K562 (cell line): Measurements from ENCODE around the gene PCDH12. TPM values are rescaled to one million over a fixed set of nuclear protein-coding genes. Genes with fewer than 3 reads are reported as not detected.

Experiments
- ETV5 ChIP-seq: sonication (generic); formaldehyde crosslinking; IDR thresholded peaks from 2 replicates; pipeline ENCODE4 v1.4.0; 2020; ENCODE audit warnings: low read depth, mild to moderate bottlenecking, missing genetic modification reagents
- GABPA ChIP-seq: fragments of 200-800 bp; sonication (Bioruptor generic); conservative IDR thresholded peaks from 2 replicates; pipeline ENCODE4 v1.6.1; 2016; ENCODE audit warnings: low read depth, missing genetic modification characterization, missing compliant biosample characterization
- HDAC1 ChIP-seq, 2 experiments: fragments of 450-650 bp; IDR thresholded peaks; 2 replicates each; pipeline ENCODE4 v1.6.1; 2016 to 2017; ENCODE audit warnings: inconsistent platforms in 1 of 2, mild to moderate bottlenecking in 1 of 2, moderate library complexity in 1 of 2
- IRF9 ChIP-seq: fragments of 450-650 bp; IDR thresholded peaks from 2 replicates; pipeline ENCODE4 v1.6.1; 2016; ENCODE audit warnings: missing biosample characterization, missing genetic modification characterization
- NELFE ChIP-seq: IDR thresholded peaks from 2 replicates; pipeline ENCODE4 v1.6.1; 2011; ENCODE audit warnings: mild to moderate bottlenecking; ENCODE audit not compliant: insufficient read depth, insufficient read length
- NR2C2 ChIP-seq, 2 experiments: fragments of 200-800 bp in 1 of 2; sonication (Bioruptor generic) in 1 of 2; sonication (generic) in 1 of 2; formaldehyde crosslinking in 1 of 2; IDR thresholded peaks; 2 replicates each; pipeline versions ENCODE4 v1.6.1 to v1.8.0; 2016 to 2022; ENCODE audit warnings: mild to moderate bottlenecking in 1 of 2, missing compliant biosample characterization in 1 of 2, missing genetic modification characterization in 1 of 2, missing genetic modification reagents in 1 of 2
- PCBP1 ChIP-seq: fragments of 200-400 bp; formaldehyde crosslinking; IDR thresholded peaks from 2 replicates; pipeline ENCODE4 v1.6.1; 2018; ENCODE audit warnings: mild to moderate bottlenecking, low read depth, low read length; ENCODE audit not compliant: poor library complexity, severe bottlenecking
- SAFB2 ChIP-seq: fragments of 200-400 bp; formaldehyde crosslinking; IDR thresholded peaks from 2 replicates; pipeline ENCODE4 v1.6.1; 2018; ENCODE audit warnings: borderline replicate concordance, low read length, low read depth, moderate library complexity; ENCODE audit not compliant: severe bottlenecking
- ZNF12 ChIP-seq: sonication (generic); formaldehyde crosslinking; IDR thresholded peaks from 2 replicates; pipeline ENCODE4 v1.4.0; 2020; ENCODE audit warnings: mild to moderate bottlenecking, missing genetic modification reagents
- polyA plus RNA-seq, 8 experiments: library from polyadenylated mRNA; depleted of rRNA in 4 of 8; stranded (reverse) in 5 of 8; unstranded in 3 of 8; fragments of >200 nt; fragmentation: Nextera tagmentation in 2 of 8; fragmentation: Illumina TruSeq in 1 of 8; extraction: Ambion mirVana in 2 of 8; extraction: Trizol in 1 of 8; gene quantifications; 2 replicates each; pipeline versions ENCODE4 v1.2.1 to v1.2.3, GENCODE V29; 2011 to 2014; ENCODE audit warnings: inconsistent platforms in 1 of 8, missing spikeins in 1 of 8
- total RNA-seq, 7 experiments: library from RNA; depleted of rRNA in 6 of 7; stranded (reverse); fragments of >200 nt in 6 of 7; fragmentation: Illumina TruSeq in 2 of 7; extraction: Trizol in 2 of 7; gene quantifications; 2 replicates each; pipeline versions ENCODE4 v1.2.1 to v1.2.3, GENCODE V29; 2011 to 2021; ENCODE audit warnings: low replicate concordance in 1 of 7
- TF ChIP-seq, protein P1 (sequence below): fragments of 250-450 bp; sonication (Bioruptor Pico); IDR thresholded peaks from 2 replicates; pipeline ENCODE4 v1.9.0; 2021; ENCODE audit warnings: mild to moderate bottlenecking, inconsistent platforms
- TF ChIP-seq, protein P2 (sequence below): fragments of 250-450 bp; sonication (Bioruptor Pico); IDR thresholded peaks from 2 replicates; pipeline ENCODE4 v1.5.0; 2022; ENCODE audit warnings: mild to moderate bottlenecking
- TF ChIP-seq, protein P3 (sequence below): fragments of 250-450 bp; sonication (Bioruptor Pico); IDR thresholded peaks from 2 replicates; pipeline ENCODE4 v1.8.0; 2021; ENCODE audit warnings: mild to moderate bottlenecking, moderate library complexity
- TF ChIP-seq, protein P4 (sequence below): fragments of 200-800 bp; sonication (Bioruptor generic); IDR thresholded peaks from 2 replicates; pipeline ENCODE4 v1.6.1; 2017; ENCODE audit warnings: missing genetic modification characterization, missing compliant biosample characterization
- TF ChIP-seq, protein P5 (sequence below), 3 experiments: fragments of 200-800 bp in 1 of 3; sonication (Bioruptor generic) in 1 of 3; sonication (generic) in 1 of 3; formaldehyde crosslinking in 1 of 3; IDR thresholded peaks; 2 replicates each; pipeline versions ENCODE4 v1.6.1 to v1.8.0; 2016 to 2022; ENCODE audit warnings: mild to moderate bottlenecking in 2 of 3, missing compliant biosample characterization in 2 of 3, missing genetic modification characterization in 2 of 3, missing genetic modification reagents in 1 of 3

Gene PCDH12
- total and polyA plus RNA-seq, 9 of the 15 experiments (the other 6 are each of a cell fraction or from before 2014, with no cell fraction given), result 0.01 to 0.04 (median 0.01) TPM; not detected in 4

DNA sequence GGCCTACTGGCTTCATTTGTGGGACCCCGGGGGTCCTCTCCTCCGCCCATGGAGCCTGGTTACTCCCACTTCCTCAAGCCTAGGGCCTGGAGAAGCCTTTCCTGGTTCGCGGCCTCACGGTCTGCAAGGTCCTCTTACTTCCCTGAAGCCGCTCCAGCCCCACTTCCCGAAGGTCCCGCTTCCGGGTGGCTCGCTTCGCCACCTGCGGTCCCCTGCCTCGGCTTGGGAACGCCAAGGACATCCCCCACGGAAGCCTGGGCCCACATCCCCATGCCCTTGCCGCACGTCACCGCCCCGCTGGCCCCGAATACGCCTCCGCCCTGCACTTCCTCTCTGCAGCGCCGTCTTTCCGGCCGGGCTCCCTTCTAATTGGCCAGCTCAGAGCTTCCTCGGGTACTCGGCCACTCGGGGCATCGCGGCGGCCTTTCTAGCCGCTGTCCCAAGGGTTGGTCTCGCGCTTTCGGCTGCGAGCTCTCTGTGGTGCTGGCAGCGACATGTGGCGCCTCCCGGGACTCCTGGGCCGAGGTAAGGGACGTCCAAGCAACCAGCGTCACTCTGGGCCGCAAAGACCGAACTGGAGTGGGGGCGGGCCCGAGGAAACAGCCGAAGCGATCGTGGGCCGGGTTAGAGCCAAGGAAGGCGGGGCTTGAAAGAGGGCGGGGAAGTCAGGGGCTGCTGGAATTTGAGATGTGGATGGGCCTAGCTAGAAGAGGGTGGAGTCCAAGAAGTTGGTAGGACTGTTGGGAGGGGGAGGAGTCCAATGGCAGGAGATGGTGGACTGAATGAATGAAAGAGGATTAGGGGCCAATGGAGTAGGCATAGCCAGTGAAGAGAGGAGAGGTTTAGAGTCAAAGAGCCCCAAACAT is 34.3 kb downstream of the PCDH12 start, which contains the start of gene DELE1 (continued):
- TF ChIP-seq, protein P1, sequence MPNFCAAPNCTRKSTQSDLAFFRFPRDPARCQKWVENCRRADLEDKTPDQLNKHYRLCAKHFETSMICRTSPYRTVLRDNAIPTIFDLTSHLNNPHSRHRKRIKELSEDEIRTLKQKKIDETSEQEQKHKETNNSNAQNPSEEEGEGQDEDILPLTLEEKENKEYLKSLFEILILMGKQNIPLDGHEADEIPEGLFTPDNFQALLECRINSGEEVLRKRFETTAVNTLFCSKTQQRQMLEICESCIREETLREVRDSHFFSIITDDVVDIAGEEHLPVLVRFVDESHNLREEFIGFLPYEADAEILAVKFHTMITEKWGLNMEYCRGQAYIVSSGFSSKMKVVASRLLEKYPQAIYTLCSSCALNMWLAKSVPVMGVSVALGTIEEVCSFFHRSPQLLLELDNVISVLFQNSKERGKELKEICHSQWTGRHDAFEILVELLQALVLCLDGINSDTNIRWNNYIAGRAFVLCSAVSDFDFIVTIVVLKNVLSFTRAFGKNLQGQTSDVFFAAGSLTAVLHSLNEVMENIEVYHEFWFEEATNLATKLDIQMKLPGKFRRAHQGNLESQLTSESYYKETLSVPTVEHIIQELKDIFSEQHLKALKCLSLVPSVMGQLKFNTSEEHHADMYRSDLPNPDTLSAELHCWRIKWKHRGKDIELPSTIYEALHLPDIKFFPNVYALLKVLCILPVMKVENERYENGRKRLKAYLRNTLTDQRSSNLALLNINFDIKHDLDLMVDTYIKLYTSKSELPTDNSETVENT (CRISPR knock-in tag), result peak; percentile 45; the same call in 1 of the 2 replicates
- TF ChIP-seq ZNF12, result peak; percentile 65; the same call in 1 of the 2 replicates
- peak; percentile 87 for TF ChIP-seq ETV5 (CRISPR knock-in tag)
- TF ChIP-seq SAFB2, result no peak
- TF ChIP-seq GABPA (tag), result peak; percentile 94
- no peak for TF ChIP-seq NELFE
- TF ChIP-seq, protein P2, sequence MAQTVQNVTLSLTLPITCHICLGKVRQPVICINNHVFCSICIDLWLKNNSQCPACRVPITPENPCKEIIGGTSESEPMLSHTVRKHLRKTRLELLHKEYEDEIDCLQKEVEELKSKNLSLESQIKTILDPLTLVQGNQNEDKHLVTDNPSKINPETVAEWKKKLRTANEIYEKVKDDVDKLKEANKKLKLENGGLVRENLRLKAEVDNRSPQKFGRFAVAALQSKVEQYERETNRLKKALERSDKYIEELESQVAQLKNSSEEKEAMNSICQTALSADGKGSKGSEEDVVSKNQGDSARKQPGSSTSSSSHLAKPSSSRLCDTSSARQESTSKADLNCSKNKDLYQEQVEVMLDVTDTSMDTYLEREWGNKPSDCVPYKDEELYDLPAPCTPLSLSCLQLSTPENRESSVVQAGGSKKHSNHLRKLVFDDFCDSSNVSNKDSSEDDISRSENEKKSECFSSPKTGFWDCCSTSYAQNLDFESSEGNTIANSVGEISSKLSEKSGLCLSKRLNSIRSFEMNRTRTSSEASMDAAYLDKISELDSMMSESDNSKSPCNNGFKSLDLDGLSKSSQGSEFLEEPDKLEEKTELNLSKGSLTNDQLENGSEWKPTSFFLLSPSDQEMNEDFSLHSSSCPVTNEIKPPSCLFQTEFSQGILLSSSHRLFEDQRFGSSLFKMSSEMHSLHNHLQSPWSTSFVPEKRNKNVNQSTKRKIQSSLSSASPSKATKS (CRISPR knock-in tag), result 0 out of 2 replicates have a peak, but pooled peaks have one; percentile 56
- TF ChIP-seq, protein P3, sequence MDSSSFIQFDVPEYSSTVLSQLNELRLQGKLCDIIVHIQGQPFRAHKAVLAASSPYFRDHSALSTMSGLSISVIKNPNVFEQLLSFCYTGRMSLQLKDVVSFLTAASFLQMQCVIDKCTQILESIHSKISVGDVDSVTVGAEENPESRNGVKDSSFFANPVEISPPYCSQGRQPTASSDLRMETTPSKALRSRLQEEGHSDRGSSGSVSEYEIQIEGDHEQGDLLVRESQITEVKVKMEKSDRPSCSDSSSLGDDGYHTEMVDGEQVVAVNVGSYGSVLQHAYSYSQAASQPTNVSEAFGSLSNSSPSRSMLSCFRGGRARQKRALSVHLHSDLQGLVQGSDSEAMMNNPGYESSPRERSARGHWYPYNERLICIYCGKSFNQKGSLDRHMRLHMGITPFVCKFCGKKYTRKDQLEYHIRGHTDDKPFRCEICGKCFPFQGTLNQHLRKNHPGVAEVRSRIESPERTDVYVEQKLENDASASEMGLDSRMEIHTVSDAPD (CRISPR knock-in tag), result no peak
- TF ChIP-seq, protein P4, sequence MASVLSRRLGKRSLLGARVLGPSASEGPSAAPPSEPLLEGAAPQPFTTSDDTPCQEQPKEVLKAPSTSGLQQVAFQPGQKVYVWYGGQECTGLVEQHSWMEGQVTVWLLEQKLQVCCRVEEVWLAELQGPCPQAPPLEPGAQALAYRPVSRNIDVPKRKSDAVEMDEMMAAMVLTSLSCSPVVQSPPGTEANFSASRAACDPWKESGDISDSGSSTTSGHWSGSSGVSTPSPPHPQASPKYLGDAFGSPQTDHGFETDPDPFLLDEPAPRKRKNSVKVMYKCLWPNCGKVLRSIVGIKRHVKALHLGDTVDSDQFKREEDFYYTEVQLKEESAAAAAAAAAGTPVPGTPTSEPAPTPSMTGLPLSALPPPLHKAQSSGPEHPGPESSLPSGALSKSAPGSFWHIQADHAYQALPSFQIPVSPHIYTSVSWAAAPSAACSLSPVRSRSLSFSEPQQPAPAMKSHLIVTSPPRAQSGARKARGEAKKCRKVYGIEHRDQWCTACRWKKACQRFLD (CRISPR knock-in tag), result 0 out of 2 replicates have a peak, but pooled peaks have one; percentile 47
- TF ChIP-seq HDAC1 (IDR thresholded peaks at IDR 0.05), result peak in 1 of 2 experiments; percentile 82; a peak in 1 of 4 replicates
- TF ChIP-seq NR2C2 (CRISPR knock-in tag; IDR thresholded peaks at IDR 0.05), result no peak; the same call in 1 of the 2 replicates
- peak; percentile 85 for TF ChIP-seq NR2C2 (tag; IDR thresholded peaks at IDR 0.05)
- TF ChIP-seq, protein P5, sequence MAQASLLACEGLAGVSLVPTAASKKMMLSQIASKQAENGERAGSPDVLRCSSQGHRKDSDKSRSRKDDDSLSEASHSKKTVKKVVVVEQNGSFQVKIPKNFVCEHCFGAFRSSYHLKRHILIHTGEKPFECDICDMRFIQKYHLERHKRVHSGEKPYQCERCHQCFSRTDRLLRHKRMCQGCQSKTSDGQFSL (CRISPR knock-in tag; IDR thresholded peaks at IDR 0.05), result peak; percentile 68; the same call in 1 of the 2 replicates
- TF ChIP-seq, protein P5 (tag; IDR thresholded peaks at IDR 0.05), result no peak
- peak; percentile 19 for TF ChIP-seq PCBP1
- no peak for TF ChIP-seq IRF9 (tag)
